NCI-H510A treated with DMSO at 0.1 percent for 48 hours (cell line): Measurements from ENCODE around the gene DNMT3B.

Experiments
- DNase-seq: peaks from one replicate; lab custom pipeline; 2025; lab: John Stamatoyannopoulos, UW

Gene DNMT3B

GRCh38 chr20:32823737-32824588 is 61.8 kb downstream of the DNMT3B start:
- DNase-seq: peak; percentile 2

GRCh38 chr20:32828029-32828680 is 66.0 kb downstream of the DNMT3B start:
- DNase-seq: no peak

DNA sequence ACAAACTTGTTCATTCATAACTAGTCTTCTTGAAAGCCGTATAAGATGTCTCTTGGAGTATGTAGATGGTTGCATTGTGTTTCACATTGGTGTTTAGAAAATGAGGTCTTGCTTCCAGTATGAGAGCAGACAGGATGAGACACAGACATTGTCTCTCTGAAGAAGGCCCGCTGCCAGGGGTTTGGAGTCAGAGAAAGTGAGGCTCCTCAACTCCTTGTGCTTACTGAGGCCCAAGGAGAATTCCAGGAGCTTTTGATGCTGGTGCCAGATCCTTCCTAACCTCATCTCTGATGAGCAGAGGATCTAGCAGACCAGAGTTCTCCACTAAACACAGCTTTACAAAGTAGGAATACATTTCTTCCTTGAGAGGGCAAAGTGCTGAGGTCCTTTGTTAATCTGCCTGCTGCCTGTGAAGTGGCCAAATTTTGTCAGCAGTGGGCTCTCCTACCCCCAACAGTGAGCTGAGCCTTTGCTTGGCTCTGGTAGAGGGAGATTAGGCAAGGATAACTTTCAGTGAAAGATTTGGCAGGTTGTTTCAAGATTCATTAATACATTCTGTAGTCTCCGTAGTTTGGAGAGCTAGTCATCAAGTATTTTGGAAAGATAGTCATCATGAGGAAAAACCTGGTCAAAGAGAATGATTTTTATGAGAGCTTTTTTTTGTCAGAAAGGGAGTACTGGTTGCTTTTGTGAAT is 67.3 kb downstream of the DNMT3B start:
- no peak for DNase-seq

DNA sequence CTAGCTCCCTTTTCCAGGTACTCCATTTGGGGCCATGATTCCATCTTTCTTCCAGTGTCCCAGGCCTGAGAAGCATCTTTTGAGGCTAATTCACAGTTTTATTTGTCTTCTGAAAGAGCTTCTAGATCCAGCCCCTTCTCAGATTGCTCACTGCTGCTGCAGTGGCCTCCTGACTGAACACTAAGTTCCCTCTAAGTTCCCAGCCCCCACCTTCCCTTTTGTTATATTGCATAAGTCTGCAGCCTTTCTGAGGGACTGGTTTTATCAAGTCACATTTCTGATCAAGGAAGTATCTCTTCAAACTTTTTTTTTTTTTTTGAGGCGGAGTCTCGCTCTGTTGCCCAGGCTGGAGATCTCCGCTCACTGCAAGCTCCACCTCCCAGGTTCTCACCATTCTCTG is 68.3 kb downstream of the DNMT3B start:
- DNase-seq: no peak

GRCh38 chr20:32831982-32832381 is 69.8 kb downstream of the DNMT3B start:
- no peak for DNase-seq

GRCh38 chr20:32832664-32833063 is 70.5 kb downstream of the DNMT3B start:
- no peak for DNase-seq

DNA sequence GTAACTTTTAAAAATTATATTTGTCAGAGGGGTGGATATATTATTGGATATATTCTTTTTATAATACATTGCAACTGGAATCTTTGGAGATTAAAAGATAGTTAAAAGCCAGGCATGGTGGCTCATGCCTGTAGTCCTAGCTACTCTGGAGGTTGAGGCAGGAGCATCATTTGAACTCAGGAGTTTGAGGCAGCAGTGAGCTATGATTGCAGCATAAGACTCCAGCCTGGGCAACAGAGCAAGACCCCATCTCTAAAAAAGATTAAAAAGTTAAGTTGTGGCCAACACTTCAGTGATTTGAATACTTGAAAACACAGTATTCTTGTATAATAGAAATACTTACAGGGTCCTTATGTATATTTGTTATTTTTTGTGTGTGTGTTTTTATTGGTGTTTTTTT is 72.8 kb downstream of the DNMT3B start:
- DNase-seq: no peak

DNA sequence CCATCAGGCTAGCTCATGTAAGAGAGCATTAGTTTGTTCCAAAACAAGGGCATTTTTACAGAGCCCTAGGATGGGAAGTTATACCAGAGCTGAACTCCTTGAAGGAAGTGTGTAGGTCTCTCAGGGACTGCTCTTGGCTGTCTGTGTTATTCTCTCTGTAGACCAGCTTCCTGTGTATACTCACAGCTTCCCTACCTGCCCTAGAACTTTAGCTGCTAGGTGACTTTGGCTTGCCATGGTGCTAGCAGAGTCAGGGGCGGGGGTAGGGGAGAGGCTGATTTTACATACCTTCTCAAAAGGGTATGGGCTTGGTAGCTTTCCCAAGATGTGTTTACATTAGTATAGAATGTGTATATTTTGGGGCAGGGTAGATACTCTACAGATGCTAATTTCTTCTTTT is 75.0 kb downstream of the DNMT3B start:
- DNase-seq: no peak

- no peak for DNase-seq
Measured at GRCh38 chr20:32839227-32839981, 77.2 kb downstream of the DNMT3B start.

GRCh38 chr20:32839982-32840285 is 77.7 kb downstream of the DNMT3B start:
- no peak for DNase-seq

GRCh38 chr20:32841174-32841573 is 79.0 kb downstream of the DNMT3B start:
- no peak for DNase-seq

DNA sequence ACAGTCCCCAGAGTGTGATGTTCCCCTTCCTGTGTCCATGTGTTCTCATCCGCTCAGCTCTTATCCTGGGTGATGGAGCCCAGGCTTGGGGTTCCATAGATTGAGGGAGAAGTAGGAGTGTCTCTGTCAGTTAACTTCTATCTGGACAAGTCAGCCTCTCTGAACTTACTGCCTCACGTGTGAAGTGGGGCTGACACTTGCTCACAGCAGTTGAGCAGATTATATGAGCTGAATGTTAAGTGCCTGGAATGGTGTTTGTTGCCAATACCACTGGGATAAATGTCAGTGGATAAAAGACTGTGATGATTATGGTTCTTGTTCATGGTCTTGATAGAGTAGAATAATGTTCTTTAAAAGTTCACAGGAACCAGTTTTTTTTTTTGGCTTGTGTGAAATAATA is 79.4 kb downstream of the DNMT3B start:
- DNase-seq: no peak

DNA sequence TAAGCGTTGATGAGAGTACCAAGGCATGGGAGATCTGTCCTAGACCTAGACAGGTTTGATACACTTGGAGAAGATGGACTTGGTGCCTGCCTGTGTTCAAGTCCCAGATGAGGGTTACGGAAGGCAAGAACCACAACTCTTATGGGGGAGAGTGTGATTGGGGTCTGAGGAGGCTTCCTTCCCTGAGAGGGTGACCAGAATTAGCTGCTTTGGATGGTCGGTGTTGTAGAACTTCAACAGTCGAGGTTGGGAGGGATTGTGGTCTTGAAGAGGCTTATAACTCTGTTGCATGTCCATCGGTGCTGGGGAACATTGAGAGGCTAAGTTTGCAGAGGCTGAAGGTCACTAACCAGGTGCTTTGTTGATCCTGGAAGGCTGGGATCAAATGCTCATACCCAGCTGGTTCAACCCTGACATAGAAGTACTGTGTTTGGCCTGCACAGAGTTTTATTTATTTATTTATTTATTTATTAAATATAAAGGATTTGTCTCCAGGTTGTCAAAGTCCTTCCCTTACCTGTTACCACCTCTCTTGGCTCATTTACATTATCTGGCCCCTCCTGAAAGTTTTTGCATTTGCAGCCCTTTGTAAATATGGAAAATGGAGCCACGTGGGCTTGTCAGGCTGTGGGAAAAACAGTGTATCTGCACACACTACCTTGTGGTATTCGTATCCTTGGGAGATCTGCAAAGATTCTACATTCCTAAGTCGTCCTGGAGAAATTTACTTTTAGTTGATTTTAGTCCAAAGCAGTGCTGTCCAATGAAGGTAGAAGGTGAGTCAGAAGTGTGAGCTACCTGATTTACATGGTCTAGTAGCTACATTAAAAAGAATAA is 80.7 kb downstream of the DNMT3B start:
- no peak for DNase-seq

GRCh38 chr20:32845786-32846185 is 83.6 kb downstream of the DNMT3B start:
- DNase-seq: no peak

DNA sequence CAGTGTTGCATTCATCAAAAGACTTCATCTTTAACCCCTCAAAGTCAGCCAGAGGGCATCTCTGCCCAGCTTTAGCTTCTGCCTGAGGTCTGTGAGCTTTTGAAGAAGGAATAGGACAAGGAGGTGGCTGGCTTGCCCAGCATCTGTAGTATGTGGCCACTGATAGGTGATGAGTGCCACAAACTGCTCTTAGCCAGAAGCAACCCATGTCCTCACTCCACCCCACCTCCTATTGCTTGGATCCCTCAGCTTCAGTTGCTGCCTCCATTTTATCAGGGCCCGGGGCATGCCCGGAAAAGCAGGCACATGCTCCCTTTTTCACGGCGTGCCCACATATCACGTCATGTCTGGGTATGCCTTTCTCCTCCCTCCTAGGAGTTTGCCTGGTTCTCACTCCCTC is 84.7 kb downstream of the DNMT3B start:
- DNase-seq: no peak

DNA sequence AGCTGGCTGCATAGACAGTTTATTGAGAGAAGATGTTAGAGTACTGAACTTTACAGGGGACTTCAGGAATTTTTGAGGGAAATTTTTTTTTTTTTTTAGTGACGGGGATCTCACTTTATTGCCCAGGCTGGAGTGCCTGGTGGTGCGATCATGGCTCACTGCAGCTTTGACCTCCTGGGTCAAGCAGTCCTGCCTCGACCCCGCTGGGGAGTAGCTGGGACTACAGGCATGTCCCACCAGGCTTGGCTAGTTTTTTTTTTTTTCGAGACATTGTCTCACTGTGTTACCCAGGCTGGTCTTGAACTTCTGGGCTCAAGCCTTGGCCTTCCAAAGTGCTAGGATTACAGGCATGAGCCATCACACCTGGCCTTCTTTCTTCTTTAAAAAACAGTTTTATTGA is 85.8 kb downstream of the DNMT3B start:
- no peak for DNase-seq

DNA sequence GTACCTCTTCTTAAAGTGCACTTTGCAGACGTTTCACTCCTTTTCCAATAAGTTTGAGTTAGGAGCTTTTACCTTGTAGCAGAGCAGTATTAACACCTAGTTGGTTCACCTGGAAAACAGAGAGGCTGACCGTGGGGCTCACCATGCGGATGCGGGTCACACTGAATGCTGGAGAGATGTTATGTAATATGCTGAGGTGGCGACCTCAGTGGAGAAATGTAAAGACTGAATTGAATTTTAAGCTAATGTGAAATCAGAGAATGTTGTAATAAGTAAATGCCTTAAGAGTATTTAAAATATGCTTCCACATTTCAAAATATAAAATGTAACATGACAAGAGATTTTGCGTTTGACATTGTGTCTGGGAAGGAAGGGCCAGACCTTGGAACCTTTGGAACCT is 86.7 kb downstream of the DNMT3B start:
- no peak for DNase-seq

- no peak for DNase-seq
Measured at GRCh38 chr20:32849577-32849976, 87.4 kb downstream of the DNMT3B start.

GRCh38 chr20:32855387-32855786 is 93.2 kb downstream of the DNMT3B start:
- no peak for DNase-seq

GRCh38 chr20:32858189-32858588 is 96.0 kb downstream of the DNMT3B start:
- DNase-seq: no peak
